ENCODE results near the gene GAGE12G.
"Not testable (repeated sequence)": the region's sequence is repeated elsewhere in the genome, so short reads cannot be mapped to it uniquely, and the experiment has no call there.

- TF ChIP-seq POLR2A (IDR thresholded peaks at IDR 0.05; ENCODE audit: low read length); GATA1 (IDR thresholded peaks at IDR 0.05; ENCODE audit: low read depth, low read length): not testable (repeated sequence)
These were observed 9.7 kb upstream of the GAGE12G start, which contains the start of gene GAGE12F for GRCh38 chrX:49560542-49560941.

All from erythroblast (primary cell).